Left ventricle myocardium inferior (tissue), 1 donor: ENCODE measurements around the gene ZFC3H1. TPM values are rescaled to one million over a fixed set of nuclear protein-coding genes. Genes with fewer than 3 reads are reported as not detected.

ENCODE experiments used
- DNase-seq: peaks from one replicate; pipeline ENCODE4 v3.0.0-alpha.2; 2020
- H3K27ac ChIP-seq: fragments of 200-600 bp; replicated peaks from 2 replicates; pipeline ENCODE4 v1.8.0; 2021
- H3K27me3 ChIP-seq: fragments of 200-600 bp; 2 replicates; pipeline ENCODE4 v1.8.0; 2021; ENCODE audit warnings: low read depth
- H3K36me3 ChIP-seq: fragments of 200-600 bp; 2 replicates; pipeline ENCODE4 v1.8.0; 2021
- H3K4me1 ChIP-seq: fragments of 200-600 bp; 2 replicates; pipeline ENCODE4 v1.8.0; 2021
- H3K4me3 ChIP-seq: fragments of 200-600 bp; 2 replicates; pipeline ENCODE4 v1.8.0; 2021; ENCODE audit warnings: mild to moderate bottlenecking, moderate library complexity
- H3K9me3 ChIP-seq: fragments of 200-600 bp; replicated peaks from 2 replicates; pipeline ENCODE4 v1.8.0; 2021
- intact Hi-C: fragments of 100-400 bp; cut with micrococcal nuclease; formaldehyde crosslinking; loops from one replicate; pipeline ENCODE4 v1.11.0; 2022
- total RNA-seq: library from RNA; stranded (reverse); fragmentation: NEBNext Ultra II Directional; extraction: Animal tissue kit (Norgen Biotek cat#: 25700); gene quantifications from one replicate; pipeline ENCODE4 v1.2.1, GENCODE V29; 2021
- TF ChIP-seq, protein P1 (sequence below): fragments of 200-600 bp; IDR thresholded peaks from 2 replicates; pipeline ENCODE4 v1.8.0; 2021; ENCODE audit warnings: antibody characterized with exemption, mild to moderate bottlenecking, borderline replicate concordance
- donor health status: DM: no; HTN: yes; CAD: no; lungs with severe emphysema.

The ZFC3H1 gene
- total RNA-seq, 1 donor from 2014 or later = 18.3 TPM

DNA sequence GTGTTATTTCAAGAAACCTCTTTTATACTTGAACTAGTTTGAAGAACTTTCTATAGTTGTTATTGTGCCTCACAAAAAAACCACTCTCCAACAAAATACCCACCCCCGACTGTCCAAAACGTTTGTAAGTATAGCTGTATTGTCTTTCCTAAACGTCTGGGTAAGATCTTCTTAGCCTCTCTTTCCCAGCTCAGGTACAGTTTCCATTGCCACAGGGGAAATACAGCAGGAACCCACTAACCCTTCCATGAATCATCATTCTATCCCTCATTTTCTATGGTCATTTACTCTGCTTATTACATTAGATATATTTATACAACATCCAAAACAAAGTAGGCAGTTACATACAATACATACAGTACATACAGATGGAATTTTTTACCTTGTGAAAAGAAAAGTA is 70.8 kb downstream of the ZFC3H1 start:
- peaks cover 65% of the 10 kb centered on the region for H3K27me3 ChIP-seq
- no peaks in the 10 kb centered on the region for H3K4me1 ChIP-seq
- H3K27ac ChIP-seq = no peak overlapping the region
- no peak overlapping the region for H3K4me3 ChIP-seq
- TF ChIP-seq, protein P1, sequence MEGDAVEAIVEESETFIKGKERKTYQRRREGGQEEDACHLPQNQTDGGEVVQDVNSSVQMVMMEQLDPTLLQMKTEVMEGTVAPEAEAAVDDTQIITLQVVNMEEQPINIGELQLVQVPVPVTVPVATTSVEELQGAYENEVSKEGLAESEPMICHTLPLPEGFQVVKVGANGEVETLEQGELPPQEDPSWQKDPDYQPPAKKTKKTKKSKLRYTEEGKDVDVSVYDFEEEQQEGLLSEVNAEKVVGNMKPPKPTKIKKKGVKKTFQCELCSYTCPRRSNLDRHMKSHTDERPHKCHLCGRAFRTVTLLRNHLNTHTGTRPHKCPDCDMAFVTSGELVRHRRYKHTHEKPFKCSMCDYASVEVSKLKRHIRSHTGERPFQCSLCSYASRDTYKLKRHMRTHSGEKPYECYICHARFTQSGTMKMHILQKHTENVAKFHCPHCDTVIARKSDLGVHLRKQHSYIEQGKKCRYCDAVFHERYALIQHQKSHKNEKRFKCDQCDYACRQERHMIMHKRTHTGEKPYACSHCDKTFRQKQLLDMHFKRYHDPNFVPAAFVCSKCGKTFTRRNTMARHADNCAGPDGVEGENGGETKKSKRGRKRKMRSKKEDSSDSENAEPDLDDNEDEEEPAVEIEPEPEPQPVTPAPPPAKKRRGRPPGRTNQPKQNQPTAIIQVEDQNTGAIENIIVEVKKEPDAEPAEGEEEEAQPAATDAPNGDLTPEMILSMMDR = no peak
- no peaks in the 10 kb centered on the region for H3K36me3 ChIP-seq
- intact Hi-C loops = no loop called here
- no peak for DNase-seq
- no peaks in the 10 kb centered on the region for H3K9me3 ChIP-seq

DNA sequence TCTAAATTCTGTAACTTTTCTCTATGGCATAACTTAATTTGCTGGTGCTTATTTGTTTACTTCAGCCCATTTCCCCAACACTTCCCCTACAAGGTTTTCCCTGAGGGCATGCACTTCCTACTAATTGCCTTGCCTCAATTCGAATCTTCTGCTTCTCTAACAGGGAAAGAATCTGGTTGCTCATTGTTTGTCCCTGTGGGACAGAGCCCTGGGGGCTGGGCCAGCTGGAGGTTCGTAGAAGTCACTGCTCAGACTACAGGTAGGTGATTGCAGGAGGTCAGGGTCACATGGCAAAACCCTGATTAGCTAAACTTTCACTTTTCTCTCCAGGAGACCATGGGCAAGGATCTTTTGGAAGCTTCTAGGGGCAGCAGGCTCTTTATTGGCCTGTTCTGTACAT is 72.0 kb downstream of the ZFC3H1 start:
- no peaks in the 10 kb centered on the region for H3K36me3 ChIP-seq
- TF ChIP-seq, protein P1 = no peak
- no peak overlapping the region for H3K27ac ChIP-seq
- peaks cover 52% of the 10 kb centered on the region for H3K27me3 ChIP-seq
- no peaks in the 10 kb centered on the region for H3K9me3 ChIP-seq
- H3K4me3 ChIP-seq = no peak overlapping the region
- DNase-seq = no peak
- H3K4me1 ChIP-seq = no peaks in the 10 kb centered on the region
- intact Hi-C loops = no loop called here

DNA sequence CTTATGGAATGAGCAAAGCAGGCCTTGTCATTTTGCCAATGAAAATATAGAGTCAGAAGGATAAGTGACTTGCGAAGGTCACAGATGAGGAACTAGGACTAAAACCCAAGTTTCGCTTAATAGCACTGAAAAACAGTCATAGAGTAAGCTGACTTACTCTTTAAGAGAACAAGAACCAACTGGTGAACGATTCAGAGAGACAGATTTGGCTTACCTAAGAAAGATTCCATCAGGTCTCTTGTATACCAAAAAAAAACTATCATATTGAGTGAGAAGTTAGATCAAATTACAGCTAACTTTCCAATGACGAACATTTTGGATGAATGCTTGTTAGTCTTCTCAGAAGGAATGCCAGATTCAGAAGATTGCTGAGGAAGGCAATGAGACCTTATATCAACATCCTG is 74.2 kb downstream of the ZFC3H1 start:
- TF ChIP-seq, protein P1 = no peak
- H3K4me3 ChIP-seq = no peak overlapping the region
- peaks cover 35% of the 10 kb centered on the region for H3K27me3 ChIP-seq
- H3K36me3 ChIP-seq = no peaks in the 10 kb centered on the region
- intact Hi-C loops = no loop called here
- no peak overlapping the region for H3K27ac ChIP-seq
- H3K9me3 ChIP-seq = no peaks in the 10 kb centered on the region
- no peak for DNase-seq
- H3K4me1 ChIP-seq = no peaks in the 10 kb centered on the region

DNA sequence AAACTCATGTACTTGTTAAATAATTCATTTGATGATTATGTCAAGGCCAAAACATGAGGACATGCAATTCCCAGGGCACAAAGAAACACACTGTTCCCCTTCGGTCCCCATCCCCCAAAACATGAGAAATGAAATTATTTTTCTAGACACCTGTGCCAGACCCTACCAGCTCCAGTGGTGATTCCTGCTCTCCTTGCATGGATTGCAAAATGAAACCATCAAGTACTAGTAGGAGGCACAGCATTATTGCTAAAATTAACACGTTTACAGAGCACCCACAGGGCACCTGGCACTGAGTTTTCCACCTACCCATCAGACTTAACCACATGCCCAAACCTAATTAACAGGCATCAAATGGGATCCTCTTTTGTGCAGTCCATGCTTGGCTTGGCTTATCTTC is 76.6 kb downstream of the ZFC3H1 start:
- Histone ChIP-seq H3K4me1 (no peaks in the 10 kb centered on the region), H3K4me3 (no peak overlapping the region), H3K27me3 (peaks cover 18% of the 10 kb centered on the region), H3K27ac (no peak overlapping the region), H3K36me3 (no peaks in the 10 kb centered on the region), H3K9me3 (no peaks in the 10 kb centered on the region)
- TF ChIP-seq, protein P1 = no peak
- DNase-seq = no peak
- intact Hi-C loops = no loop called here

DNA sequence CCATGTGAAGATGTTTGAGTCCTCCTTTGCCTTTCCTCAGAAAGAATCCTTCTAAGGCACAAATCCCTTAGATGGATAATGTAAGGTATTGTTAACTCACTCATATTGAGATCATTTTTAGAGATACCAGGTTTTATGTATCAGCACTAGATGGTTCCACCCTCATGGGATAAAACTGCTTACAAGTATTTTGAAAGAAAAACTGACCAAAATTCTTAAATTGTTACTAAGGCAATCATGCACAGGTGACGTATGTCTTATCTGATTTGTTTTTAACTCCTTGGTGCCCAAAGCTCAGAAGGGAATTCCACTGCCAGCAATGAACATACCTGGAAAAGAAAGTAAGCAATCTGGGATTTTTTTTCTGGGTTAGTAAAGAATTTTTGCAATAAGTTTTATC is 78.4 kb downstream of the ZFC3H1 start:
- Histone ChIP-seq H3K27me3 (no peaks in the 10 kb centered on the region), H3K36me3 (no peaks in the 10 kb centered on the region), H3K4me3 (no peak overlapping the region), H3K4me1 (no peaks in the 10 kb centered on the region), H3K27ac (no peak overlapping the region), H3K9me3 (no peaks in the 10 kb centered on the region)
- TF ChIP-seq, protein P1 = no peak
- intact Hi-C loops = no loop called here
- DNase-seq = no peak

DNA sequence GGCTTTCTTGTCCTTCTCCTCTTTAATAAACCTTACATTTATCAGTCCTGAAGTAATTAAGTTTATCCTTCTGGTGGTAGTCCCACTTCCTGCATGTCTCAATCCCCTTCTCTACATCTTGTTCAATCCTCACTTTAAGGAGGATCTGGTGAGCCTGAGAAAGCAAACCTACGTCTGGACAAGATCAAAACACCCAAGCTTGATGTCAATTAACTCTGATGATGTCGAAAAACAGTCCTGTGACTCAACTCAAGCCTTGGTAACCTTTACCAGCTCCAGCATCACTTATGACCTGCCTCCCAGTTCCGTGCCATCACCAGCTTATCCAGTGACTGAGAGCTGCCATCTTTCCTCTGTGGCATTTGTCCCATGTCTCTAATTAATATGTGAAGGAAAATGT is 79.3 kb downstream of the ZFC3H1 start:
- intact Hi-C loops = no loop called here
- Histone ChIP-seq H3K4me3 (no peak overlapping the region), H3K27me3 (no peaks in the 10 kb centered on the region), H3K9me3 (no peaks in the 10 kb centered on the region), H3K27ac (no peak overlapping the region), H3K4me1 (no peaks in the 10 kb centered on the region), H3K36me3 (no peaks in the 10 kb centered on the region)
- DNase-seq = no peak
- TF ChIP-seq, protein P1 = no peak
